Measurements from ENCODE around the gene HELQ.

HELQ gene

DNA sequence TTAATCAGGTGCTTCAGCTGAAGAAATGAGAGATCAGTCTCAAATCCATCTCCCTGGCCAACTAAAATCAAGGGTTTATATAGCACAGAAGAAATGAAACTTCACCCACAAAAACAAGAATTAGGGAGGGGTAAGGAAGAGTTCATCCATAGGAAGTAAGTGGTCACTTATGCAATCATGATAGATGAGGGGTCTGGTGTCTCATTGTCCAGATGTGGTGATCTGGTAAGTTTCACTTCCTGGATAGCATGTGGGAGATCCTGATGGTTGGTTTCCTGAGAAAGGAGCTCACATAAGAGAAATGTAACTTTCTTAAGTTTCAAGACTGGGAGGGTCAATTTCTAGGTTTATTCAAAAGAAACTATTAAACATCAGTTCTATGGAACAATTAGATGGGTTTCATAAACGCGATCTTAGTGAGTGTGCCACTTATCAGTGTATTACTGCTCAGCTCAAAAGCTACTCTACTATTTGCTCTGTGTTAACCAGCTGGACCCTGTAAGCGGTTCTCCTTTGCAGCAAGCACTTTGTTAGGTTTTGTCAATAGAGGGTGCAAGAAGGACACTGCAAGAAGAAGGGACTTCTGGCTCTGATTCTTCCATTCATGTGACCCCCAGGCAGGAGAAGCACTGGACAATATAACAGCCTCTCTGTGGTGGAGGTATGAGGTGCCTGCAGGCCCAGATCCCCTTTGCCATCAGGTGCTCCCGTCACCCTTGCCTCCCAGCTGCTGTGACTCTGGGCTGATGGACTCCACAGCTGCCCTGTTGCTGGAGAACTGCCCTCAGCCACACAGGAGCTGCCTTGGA is 85.6 kb downstream of the HELQ start:
- no peak for DNase-seq

DNA sequence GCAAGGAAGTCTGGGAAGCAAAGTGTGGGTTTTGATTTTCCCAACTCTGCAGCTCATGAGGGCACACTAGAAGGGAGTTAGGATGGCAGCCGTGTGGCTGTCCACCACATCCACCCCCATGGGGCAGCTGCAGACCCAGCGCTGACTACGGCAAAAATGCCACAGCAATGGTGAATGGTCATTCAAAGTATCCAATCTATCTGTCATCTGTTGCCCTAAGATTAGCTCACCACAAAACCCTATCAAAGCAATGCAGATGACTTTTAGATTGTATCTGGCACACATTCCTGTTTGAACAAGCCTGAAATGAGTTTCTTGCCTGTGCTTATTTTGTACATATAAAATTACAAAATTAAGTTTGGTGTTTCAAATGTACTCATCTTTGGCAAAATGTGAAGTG is 91.3 kb downstream of the HELQ start:
- DNase-seq: no peak

DNA sequence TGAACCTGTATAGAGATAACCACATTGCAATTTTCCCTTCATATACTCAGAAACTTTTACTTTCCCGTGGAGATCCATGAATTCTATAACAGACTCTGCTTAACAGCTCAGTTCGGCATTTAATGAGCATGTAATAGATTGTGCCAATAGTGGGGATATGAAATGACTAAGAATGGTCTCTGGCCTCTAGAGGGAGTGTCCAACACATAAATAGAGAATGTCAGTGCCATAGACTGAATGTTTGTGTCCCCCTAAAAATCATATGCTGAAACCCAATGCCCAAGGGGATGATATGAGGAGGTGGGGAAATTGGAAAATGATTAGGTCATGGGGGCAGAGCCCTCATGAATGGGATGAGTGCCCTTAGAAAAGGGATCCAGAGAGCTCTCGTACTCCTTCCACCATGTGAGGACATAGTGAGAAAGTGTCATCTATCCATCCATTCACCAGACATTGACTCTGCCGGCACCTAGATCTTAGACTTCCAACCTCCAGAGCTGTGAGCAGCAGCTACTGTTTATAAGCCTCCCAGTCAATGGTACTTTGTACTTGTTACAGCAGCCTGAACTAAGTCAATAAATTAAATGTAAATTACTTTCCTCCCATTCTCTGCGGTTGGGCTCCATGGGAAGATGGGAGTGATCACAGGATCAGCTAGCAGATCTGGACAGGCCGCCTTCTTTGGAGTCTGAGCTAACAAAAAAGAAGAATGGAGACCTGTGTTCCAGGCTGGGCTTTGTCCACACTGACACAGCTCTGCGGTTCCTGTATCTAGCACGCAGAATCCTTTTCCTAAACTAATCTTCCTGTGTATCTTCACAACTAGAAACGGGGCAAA is 92.9 kb downstream of the HELQ start:
- DNase-seq: no peak

DNA sequence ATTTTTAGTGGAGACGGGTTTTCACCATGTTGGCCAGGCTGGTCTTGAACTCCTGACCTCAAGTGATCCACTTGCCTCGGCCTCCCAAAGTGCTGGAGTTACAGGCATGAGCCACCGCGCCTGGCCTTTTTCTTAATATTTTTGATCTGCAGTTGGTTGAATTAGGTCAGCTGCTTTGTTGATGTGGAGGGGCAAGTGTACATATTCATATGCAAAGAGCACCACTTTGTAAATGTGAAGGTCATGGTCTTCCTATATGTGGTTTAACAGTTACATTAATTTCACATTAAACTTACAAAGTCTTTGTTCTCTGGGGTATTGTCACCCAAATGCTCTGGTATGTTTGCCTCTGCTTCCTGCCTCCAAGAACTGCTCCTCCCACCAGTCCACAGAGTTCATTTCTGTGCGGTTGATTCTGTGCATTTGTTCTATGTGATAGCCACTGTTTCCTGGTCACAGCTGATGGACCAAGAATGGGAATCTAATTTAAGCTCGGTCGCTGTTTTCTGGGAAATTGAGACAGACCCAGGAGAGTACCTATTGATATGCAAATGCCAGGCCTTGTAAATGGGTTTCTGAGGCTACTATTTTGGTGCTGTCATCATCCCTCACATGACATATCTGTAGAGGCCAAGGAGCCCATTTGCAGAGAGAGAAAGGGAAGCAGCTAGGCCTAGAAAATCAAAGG is 94.1 kb downstream of the HELQ start:
- DNase-seq: no peak

DNA sequence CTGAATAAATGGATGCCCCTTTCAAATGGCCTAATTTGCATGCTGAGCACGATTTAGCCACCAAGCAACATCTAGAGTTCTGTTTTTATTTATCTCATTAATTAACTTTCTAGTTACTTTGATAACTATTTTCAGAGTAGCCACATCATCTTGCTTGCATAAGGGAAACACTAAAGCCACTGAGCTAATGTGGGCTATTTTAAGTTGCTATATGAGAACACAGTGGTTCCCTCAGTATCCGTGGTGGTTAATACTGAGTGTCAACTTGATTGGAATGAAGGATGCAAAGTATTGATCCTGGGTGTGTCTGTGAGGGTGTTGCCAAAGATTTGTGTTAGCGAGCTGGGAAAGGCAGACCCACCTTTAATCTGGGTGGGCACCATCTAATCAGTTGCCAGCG is 95.6 kb downstream of the HELQ start:
- no peak for DNase-seq

DNA sequence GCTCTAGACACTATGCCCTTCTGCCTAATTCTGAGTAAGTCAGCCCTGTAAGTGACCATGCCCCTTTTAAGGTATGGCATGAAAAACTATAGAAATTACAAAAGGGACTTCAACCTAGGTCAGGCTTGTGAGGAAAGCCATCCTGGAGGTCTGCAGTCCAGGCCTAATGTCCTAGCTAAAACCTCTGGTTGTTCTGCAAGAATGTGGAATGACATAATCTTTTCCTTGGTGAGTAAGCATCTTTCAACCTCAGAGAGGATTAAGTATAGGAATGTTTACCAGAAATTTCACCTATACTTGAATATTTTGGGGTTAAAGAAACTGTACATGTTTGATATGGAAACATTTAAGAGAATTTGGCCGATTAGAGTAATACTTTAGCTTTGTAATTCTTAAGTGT is 97.2 kb downstream of the HELQ start:
- DNase-seq: no peak
